ENCODE data around the gene TOX2. TPM values are rescaled to one million over a fixed set of nuclear protein-coding genes. Genes with fewer than 3 reads are reported as not detected.

Gene TOX2
- total RNA-seq, 3 donors from 2014 or later = 0.66 to 1.1 (median 0.87) TPM

DNA sequence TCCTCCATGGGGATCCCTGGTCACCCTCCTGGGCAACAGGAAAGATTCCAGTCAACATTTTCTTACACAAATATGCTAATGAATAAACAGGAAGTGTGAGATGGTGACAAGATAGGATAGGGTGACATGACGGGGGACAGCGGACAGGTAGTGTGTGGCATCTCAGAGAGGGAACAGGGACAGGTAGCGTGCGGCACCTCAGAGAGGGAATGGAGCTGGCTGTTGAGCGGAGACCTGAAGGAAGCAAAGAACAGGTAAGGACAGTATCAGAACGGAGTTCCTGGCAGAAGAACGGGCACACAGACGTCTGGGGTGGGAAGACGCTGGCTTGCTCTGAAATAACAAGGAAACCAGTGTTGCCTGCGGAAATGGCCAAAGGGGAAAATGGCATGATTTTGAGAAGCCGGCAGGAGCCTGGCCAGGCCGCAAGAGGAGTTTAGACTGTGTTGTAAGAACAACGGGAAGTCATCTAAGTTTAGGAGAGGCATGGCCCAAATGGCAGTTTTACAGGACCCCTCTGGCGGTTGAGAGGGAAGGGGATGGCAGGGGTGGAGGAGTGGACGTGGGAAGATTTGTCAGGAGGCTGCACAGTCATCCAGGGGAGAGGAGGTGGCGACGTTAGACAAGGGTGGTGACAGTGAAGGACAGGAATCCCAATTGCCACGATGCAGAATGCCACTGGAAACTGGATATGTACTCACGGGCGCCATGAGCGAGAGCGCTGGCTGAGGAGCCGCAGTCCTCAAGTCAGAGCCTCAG lies 160.7 kb downstream of the TOX2 start:
- ATAC-seq (no peak), DNase-seq (no peak)
- H3K4me1 Mint-ChIP-seq (ENCODE audit: low read depth) = peaks cover 50% of the 10 kb centered on the region
- H3K27me3 Mint-ChIP-seq (ENCODE audit: low read depth) = peaks cover 4% of the 10 kb centered on the region
- H3K36me3 Mint-ChIP-seq (ENCODE audit: insufficient read depth) = no peaks in the 10 kb centered on the region
- H3K4me3 Mint-ChIP-seq = no peak overlapping the region
- no peaks in the 10 kb centered on the region for H3K9me3 Mint-ChIP-seq

DNA sequence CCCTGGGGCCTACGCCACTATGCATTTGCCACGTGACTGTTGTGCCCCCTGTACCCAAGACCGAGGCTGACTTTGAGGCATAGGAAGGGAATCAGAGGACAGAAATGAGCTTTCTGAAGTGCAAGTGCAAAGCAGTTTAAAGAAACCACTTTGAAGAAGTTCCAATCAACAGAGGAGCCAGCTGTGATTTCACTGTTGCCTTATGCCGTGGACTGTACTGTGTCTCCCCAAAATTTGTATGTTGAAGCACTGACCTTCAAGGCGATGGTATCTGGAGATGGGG lies 161.2 kb downstream of the TOX2 start:
- Mint-ChIP-seq H3K9me3 (no peaks in the 10 kb centered on the region), H3K4me1 (ENCODE audit: low read depth) (peaks cover 49% of the 10 kb centered on the region), H3K27me3 (ENCODE audit: low read depth) (peaks cover 4% of the 10 kb centered on the region), H3K36me3 (ENCODE audit: insufficient read depth) (no peaks in the 10 kb centered on the region), H3K4me3 (no peak overlapping the region)
- ATAC-seq (no peak), DNase-seq (no peak)

DNA sequence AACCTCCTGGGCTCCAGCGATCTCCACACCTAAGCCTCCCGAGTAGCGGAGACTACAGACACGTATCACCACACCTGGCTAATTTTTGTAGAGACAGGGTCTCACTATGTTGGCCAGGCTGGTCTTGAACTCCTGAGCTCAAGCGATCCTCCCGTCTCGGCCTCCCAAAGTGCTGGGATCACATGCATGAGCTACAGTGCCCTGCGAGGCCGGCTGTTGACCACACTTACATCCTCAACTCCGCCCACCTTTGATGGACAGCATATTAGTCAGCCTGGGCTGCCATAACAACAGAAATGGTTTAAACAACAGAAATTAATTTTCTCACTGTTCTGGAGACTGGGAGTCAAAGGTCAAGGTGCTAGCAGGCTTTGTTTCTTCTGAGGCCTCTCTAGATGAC lies 164.6 kb downstream of the TOX2 start:
- Mint-ChIP-seq H3K4me3 (no peak overlapping the region), H3K27me3 (ENCODE audit: low read depth) (no peaks in the 10 kb centered on the region), H3K4me1 (ENCODE audit: low read depth) (peaks cover 21% of the 10 kb centered on the region), H3K36me3 (ENCODE audit: insufficient read depth) (no peaks in the 10 kb centered on the region), H3K9me3 (no peaks in the 10 kb centered on the region)
- ATAC-seq (no peak), DNase-seq (no peak)

DNA sequence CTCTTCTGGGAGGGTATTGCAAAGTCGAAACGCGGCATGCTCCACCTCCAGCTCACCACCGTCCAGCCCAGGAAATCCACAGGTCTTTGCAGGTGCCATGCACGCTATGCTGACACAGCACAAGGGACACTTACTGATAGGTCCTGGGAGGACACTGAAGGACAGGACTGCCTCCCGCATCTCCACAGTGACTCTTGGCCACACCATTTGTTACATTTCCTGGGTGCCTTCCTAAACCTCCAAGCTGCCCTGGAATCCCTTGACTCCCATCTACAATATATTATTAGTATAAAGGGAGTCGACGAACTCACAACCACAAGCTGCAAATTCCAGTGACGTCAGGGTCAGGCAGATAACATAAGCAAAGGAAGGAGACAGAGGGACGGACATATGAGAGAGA lies 165.4 kb downstream of the TOX2 start:
- Mint-ChIP-seq H3K4me3 (no peak overlapping the region), H3K36me3 (ENCODE audit: insufficient read depth) (no peaks in the 10 kb centered on the region), H3K4me1 (ENCODE audit: low read depth) (peaks cover 14% of the 10 kb centered on the region), H3K27me3 (ENCODE audit: low read depth) (no peaks in the 10 kb centered on the region), H3K9me3 (no peaks in the 10 kb centered on the region)
- ATAC-seq = no peak
- DNase-seq = no peak

DNA sequence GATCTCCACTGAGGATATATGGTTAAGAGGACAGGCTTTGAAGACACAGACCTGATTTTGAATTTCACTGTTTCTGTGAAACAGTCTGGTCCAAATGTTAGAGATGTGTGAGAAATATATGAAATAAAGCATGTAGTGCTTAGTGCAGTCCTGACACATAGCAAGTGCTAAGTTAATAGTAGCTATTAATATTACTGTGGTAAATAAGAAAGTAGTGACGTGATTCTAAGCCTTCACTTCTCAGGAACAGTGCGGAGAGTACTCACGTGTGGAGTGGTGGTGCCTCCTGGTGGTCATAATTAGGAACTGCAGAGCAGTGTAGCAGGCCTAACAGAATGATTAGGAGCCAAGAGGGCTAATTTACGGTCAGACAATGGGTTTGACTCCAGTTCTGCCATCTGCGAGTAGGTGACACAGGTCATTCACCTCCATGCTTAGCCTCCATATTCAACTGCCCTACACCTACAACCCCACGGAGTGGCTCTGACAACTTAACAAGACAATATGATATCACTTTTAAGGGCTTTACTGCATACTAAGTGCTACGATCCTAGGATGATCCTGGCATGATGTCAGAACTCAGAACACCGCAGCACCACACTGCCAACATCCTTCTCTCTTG lies 166.1 kb downstream of the TOX2 start:
- ATAC-seq (peak; percentile 92 to 95), DNase-seq (peak; percentile 76)
- no peaks in the 10 kb centered on the region for H3K27me3 Mint-ChIP-seq (ENCODE audit: low read depth)
- H3K9me3 Mint-ChIP-seq = no peaks in the 10 kb centered on the region
- no peak overlapping the region for H3K4me3 Mint-ChIP-seq
- H3K36me3 Mint-ChIP-seq (ENCODE audit: insufficient read depth) = no peaks in the 10 kb centered on the region
- peaks cover 10% of the 10 kb centered on the region for H3K4me1 Mint-ChIP-seq (ENCODE audit: low read depth)

DNA sequence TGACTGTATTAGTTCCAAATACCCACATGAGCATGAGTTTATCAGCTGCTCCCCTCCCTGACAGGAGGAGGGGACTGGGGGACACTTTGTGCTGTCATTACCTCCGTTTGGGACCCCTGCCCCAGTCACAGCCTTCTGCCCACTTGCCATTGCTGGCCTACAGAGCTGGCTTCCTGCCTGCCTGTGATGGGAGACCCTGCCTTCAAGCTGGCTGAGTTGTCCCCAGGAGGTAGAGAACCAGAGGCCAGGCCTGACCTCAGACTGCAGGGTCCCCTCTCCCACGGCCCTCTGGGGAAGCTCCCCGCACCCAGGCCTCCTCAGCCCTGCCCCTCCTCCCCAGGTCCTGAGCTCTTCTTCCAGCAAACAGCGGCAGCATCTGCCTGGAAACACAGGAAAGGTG lies 166.8 kb downstream of the TOX2 start:
- H3K4me1 Mint-ChIP-seq (ENCODE audit: low read depth) = peaks cover 10% of the 10 kb centered on the region
- ATAC-seq (no peak), DNase-seq (no peak)
- no peaks in the 10 kb centered on the region for H3K27me3 Mint-ChIP-seq (ENCODE audit: low read depth)
- H3K9me3 Mint-ChIP-seq = no peaks in the 10 kb centered on the region
- H3K36me3 Mint-ChIP-seq (ENCODE audit: insufficient read depth) = no peaks in the 10 kb centered on the region
- no peak overlapping the region for H3K4me3 Mint-ChIP-seq

DNA sequence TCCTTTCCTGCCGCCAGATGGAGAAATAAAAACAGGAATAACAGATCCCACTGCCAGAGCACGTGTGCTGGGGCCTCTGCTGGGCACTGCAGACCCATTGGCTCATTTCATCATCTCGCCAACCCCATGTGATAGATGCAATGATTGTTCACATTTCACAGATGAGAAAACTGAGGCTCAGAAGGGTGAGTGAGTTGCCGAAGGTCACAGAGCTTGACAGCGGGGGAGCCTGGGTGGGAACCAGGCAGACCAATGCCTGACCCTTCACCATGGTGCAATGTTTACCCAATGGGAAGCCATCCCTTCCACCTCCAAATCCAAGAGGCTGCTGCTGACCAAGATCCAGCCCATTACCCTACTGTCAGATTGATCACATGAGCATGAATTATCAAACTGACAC lies 167.2 kb downstream of the TOX2 start:
- H3K4me1 Mint-ChIP-seq (ENCODE audit: low read depth) = peaks cover 10% of the 10 kb centered on the region
- no peaks in the 10 kb centered on the region for H3K36me3 Mint-ChIP-seq (ENCODE audit: insufficient read depth)
- H3K4me3 Mint-ChIP-seq = no peak overlapping the region
- no peak for DNase-seq
- no peaks in the 10 kb centered on the region for H3K9me3 Mint-ChIP-seq
- H3K27me3 Mint-ChIP-seq (ENCODE audit: low read depth) = no peaks in the 10 kb centered on the region
- ATAC-seq = no peak

DNA sequence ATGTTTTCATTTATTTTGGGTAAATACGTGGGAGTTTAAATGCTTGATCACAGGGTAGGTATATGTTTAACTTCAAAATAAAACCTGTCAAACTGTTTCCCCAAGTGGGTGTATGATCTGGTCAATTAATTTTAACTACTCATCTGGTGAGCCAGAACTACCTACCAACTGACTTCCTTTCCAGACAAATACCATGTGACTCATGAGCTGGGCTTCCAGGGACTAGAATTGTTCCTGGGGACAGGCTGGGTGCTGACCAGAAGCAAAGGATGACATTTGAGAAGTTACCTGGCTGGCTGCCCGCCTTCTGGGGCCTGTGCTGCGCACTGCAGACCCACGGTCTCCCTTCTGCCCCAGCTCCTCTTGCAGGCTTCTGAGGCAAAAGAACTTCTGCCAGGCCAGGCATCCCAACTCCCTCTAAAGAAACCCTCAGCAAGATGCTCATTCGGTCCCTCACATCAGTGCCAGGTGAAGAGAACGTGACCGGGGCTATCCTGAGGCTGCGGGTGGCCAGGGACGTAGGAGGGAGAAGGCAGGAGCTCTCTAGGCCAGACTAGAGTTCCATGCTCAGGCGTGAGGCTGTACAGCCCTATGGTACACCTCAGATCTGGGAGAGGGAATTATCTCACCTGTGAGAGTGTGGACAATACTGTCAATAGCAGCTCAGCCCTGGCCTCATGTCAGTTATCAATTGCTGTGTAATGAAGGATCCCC lies 168.7 kb downstream of the TOX2 start:
- ATAC-seq (no peak), DNase-seq (no peak)
- Mint-ChIP-seq H3K4me3 (no peak overlapping the region), H3K36me3 (ENCODE audit: insufficient read depth) (no peaks in the 10 kb centered on the region), H3K27me3 (ENCODE audit: low read depth) (no peaks in the 10 kb centered on the region), H3K4me1 (ENCODE audit: low read depth) (peaks cover 9% of the 10 kb centered on the region), H3K9me3 (no peaks in the 10 kb centered on the region)

DNA sequence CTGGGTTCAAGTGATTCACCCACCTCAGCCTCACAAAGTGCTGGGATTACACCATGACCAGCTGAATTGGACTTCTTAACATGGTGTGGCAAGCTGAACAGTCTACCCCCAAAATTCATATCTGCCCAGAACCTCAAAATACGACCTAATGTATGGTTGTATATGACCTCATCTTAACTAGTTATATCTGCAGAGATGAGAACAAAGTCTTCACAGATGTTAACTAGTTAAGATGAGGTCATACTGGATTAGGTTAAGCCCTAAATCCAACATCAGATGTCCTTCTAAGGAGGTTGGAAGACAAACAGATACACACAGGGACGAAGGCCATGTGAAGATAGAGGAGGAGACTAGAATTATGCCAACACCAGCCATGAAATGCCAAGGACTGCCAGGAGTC lies 169.8 kb downstream of the TOX2 start:
- no peak for ATAC-seq
- Mint-ChIP-seq H3K9me3 (no peaks in the 10 kb centered on the region), H3K4me1 (ENCODE audit: low read depth) (peaks cover 6% of the 10 kb centered on the region), H3K27me3 (ENCODE audit: low read depth) (no peaks in the 10 kb centered on the region), H3K36me3 (ENCODE audit: insufficient read depth) (no peaks in the 10 kb centered on the region), H3K4me3 (no peak overlapping the region)
- DNase-seq = no peak

DNA sequence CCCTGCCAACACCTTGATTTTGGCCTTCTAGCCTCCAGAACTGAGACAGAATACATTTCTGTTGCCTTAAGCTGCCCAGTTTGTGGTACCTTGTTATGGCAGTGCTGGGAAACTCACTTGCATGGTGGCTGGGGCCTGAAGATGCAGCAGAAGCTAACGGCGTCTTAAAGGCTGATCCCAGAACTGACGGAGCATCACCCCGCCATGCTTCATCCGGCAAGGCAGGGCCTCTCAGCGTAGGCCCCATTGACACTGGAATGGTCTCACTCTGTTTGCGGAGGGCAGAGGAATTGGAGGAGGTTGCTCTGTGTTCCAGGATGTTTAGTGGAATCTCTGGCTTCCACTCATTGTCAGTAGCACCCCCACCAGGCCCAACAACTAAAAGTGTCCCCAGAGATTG lies 170.2 kb downstream of the TOX2 start:
- DNase-seq (no peak), ATAC-seq (no peak)
- peaks cover 6% of the 10 kb centered on the region for H3K4me1 Mint-ChIP-seq (ENCODE audit: low read depth)
- H3K36me3 Mint-ChIP-seq (ENCODE audit: insufficient read depth) = no peaks in the 10 kb centered on the region
- H3K9me3 Mint-ChIP-seq = no peaks in the 10 kb centered on the region
- H3K27me3 Mint-ChIP-seq (ENCODE audit: low read depth) = no peaks in the 10 kb centered on the region
- H3K4me3 Mint-ChIP-seq = no peak overlapping the region

DNA sequence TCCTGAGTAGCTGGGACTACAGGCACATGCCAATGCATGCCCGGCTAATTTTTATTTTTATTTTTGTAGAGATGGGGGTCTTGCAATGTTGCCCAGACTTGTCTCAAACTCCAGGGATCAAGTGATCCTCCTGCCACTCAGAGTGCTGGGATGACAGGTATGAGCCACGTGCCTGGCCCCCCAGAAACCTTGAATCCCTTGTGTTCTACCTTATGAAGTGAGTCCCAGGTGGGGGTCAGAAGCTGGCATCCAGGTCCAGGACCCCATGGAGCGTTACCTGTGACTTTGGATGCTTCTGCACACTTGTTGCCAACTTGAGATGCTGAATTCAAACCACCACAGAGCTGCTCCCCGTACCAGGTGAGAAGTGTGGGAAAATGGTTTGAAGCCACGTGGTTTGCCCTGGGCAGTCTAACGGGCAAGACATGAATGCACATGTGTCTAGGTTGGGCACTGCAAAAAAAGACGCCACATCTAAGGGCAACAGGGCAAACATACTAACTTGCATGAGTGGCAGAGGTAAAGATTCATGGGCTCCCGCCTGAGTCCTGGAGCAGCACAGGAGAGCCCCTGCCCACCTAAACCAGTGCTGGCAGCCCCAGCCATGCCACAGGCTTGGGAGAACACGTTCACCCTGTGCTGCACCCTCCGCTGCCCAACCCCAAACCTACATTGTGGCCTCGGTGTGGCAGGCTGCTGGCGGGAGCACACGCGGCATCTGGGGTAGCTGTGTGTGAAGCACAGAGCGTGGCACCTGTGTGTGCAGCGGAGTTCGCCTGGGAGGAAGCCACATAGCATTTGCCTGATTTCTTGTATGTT lies 171.2 kb downstream of the TOX2 start:
- no peak for DNase-seq
- Mint-ChIP-seq H3K36me3 (ENCODE audit: insufficient read depth) (no peaks in the 10 kb centered on the region), H3K4me1 (ENCODE audit: low read depth) (peaks cover 1% of the 10 kb centered on the region), H3K27me3 (ENCODE audit: low read depth) (no peaks in the 10 kb centered on the region), H3K4me3 (no peak overlapping the region), H3K9me3 (no peaks in the 10 kb centered on the region)
- no peak for ATAC-seq

DNA sequence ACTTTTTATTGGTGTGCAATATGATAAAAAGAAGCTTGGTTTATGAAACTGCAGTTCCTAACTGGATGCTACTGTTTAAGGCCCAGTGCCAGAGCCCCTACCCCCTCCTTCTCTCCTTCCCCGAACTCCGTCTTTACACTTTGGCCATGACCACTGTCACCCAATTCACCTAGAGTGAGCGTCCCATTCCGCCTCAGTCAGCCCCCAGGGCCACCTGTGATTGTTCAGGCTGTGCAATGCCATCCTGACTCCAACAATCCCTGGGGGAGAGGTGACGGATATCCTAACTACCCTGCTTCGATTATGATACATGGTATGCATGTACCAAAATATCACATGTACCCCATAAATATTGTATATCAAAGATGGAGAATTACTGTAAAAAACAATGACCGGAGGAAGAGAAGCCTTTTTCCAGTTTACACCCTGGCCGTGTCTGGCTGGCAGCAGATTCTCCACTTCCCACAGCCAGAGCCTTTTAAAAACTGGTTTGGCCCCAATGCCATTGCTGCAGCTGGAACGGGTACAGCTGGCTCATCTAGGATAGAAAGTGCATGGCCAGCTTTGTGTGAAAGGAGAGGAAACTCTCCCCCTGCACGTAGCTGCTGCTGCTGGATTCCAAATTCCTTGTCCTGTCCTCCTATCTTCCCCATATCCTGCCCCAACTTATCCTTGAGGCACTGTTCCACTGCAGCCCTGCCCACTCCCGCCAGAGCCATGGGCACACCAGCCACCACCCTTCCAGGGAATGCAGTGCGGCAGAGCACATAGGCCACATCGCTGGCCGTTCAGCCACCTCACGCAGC lies 172.6 kb downstream of the TOX2 start:
- DNase-seq = no peak
- H3K27me3 Mint-ChIP-seq (ENCODE audit: low read depth) = no peaks in the 10 kb centered on the region
- no peak for ATAC-seq
- H3K4me3 Mint-ChIP-seq = no peak overlapping the region
- no peaks in the 10 kb centered on the region for H3K4me1 Mint-ChIP-seq (ENCODE audit: low read depth)
- H3K36me3 Mint-ChIP-seq (ENCODE audit: insufficient read depth) = no peaks in the 10 kb centered on the region
- H3K9me3 Mint-ChIP-seq = no peaks in the 10 kb centered on the region

DNA sequence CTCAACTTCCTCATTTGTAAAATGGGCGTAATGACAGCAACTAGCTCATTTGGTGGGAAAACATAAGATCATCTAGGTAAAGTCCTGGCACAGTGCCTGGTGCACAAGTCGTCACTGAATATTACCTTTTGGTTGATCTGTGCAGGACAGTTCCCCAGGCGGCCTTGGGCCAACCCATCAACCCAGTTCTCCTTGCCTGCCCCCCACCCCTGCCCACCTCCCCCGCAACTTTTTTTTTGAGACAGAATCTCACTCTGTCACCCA lies 173.1 kb downstream of the TOX2 start:
- Mint-ChIP-seq H3K4me3 (no peak overlapping the region), H3K36me3 (ENCODE audit: insufficient read depth) (no peaks in the 10 kb centered on the region), H3K4me1 (ENCODE audit: low read depth) (no peaks in the 10 kb centered on the region), H3K27me3 (ENCODE audit: low read depth) (peaks cover 3% of the 10 kb centered on the region), H3K9me3 (no peaks in the 10 kb centered on the region)
- DNase-seq (no peak), ATAC-seq (no peak)

Data from activated T-cell treated with anti-CD3 and anti-CD28 coated beads, Interleukin-2, amount 50 U/mL, for 4 hours (primary cell).